ENCODE results near the gene MOB3A.

MOB3A gene

DNA sequence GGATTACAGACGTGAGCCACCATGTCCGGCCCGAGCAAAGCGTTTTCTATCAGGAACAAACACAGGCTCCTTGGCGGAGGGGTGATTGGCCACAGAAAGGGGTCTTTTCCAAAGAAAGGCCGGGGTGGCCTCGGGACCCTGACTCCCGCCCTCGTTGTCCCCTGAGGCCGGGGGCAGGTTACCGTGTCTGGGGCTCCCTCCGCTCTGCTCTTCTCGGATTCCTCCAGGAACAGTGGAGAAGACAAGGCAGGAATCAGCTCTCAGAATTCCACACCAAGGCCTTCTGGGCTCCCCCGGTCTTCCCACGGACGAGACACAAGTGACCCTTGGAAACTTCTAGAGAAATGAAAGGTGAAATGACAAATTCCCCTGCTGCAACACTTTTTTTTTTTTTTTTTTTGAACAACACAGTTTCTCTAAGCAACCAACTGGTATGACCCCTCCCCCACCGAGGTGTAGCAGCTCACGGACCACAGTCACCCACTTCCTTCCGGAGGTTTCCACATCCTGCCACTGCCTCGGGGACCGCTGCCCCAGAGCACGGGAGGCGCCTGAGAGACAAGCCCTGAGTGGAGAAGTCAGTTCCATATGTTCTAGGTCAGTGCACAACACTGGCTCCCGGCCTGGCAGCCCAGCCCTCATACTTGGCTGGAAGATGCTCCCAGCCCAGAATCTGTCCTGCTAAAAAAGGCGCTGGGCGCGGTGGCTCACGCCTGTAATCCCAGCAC is 11.0 kb downstream of the MOB3A start:
- no peak overlapping the region for H3K4me3 ChIP-seq (ENCODE audit: low read depth, low read length)
- no peak for DNase-seq (ENCODE audit: low read depth)
- TF ChIP-seq, protein P1, sequence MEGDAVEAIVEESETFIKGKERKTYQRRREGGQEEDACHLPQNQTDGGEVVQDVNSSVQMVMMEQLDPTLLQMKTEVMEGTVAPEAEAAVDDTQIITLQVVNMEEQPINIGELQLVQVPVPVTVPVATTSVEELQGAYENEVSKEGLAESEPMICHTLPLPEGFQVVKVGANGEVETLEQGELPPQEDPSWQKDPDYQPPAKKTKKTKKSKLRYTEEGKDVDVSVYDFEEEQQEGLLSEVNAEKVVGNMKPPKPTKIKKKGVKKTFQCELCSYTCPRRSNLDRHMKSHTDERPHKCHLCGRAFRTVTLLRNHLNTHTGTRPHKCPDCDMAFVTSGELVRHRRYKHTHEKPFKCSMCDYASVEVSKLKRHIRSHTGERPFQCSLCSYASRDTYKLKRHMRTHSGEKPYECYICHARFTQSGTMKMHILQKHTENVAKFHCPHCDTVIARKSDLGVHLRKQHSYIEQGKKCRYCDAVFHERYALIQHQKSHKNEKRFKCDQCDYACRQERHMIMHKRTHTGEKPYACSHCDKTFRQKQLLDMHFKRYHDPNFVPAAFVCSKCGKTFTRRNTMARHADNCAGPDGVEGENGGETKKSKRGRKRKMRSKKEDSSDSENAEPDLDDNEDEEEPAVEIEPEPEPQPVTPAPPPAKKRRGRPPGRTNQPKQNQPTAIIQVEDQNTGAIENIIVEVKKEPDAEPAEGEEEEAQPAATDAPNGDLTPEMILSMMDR (IDR thresholded peaks at IDR 0.05; ENCODE audit: control insufficient read depth, extremely low read depth, insufficient read depth), result no peak

DNA sequence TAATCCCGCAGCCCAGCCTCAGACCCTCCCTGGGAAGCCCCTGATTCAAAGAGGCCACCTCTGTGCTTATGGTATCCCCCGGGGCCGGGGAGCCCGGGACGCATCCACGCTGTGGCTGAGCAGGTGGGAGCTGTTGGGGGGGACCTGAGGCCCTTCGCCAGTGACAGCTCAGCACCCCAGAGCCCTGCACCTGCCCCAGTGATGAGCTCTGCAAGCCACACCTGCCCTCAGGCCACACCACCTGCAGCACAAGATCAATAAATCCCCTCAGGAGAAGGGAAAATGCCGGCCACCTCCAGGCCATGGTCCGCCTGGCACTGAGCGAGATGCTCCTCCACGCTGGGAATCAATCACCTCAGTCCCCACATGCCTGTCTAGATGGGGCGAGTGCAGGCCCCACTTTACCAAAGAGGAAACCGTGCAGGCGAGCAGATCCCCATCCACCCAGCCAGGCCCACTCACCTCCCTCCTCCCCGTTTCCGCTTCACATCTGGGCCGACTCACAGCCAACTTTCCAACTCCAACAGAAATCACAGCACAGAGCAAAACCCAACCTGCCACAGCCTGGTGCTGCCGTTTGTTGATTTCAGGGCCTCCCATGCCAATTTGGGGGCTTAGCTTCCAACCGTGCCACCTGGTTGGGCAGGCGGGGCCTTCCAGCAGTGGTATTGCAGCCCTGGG is 12.8 kb downstream of the MOB3A start:
- DNase-seq (ENCODE audit: low read depth), result no peak

DNA sequence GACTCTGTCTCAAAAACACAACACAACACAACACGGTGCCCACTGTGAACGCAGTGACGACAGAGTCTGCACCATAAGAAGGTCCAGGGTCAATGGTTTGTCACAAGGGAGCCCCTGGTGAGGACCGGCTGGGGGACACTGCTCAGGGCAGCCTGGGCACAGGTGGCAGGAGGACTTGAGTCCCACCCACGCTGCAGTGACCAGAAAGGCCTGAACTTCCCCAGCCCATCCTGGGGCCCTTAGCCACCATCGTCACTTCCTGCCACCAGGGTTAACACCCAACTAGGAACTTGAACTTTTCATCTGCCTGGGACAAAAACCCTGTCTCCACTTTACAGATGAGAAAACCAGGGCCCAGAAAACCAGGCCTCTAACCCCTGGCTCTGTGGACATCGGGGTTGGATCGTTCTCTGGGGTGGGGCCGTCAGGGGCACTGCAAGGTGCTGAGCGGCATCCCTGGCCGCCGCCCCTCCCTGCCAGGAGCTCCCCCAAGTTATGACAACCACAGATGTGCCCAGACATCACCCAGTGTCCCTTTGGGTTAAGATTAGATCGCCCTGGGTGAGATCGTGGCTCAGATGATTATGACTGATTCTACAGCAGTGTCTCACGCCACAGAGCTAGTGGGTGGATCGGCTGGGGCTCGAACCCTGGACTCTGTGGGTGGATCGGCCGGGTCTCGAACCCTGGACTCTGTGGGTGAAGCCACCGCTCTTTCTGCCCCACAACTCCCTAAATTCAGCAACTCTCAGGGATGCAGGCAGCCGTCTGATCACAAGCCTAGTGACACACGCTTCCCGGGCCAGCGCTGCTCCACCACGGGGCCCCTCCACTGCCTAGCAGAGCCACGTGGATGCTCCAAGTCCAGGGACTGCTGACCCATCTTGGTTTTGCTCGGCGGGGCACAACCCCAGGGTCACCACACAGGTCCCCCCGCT is 14.0 kb downstream of the MOB3A start:
- TF ChIP-seq, protein P1 (IDR thresholded peaks at IDR 0.05; ENCODE audit: control insufficient read depth, extremely low read depth, insufficient read depth), result no peak
- no peak overlapping the region for H3K4me3 ChIP-seq (ENCODE audit: low read depth, low read length)
- DNase-seq (ENCODE audit: low read depth), result no peak

More for the DNA sequence above, 12.8 kb downstream of the MOB3A start:
- TF ChIP-seq, protein P1 (IDR thresholded peaks at IDR 0.05; ENCODE audit: control insufficient read depth, extremely low read depth, insufficient read depth), result no peak
- H3K4me3 ChIP-seq (ENCODE audit: low read depth, low read length), result no peak overlapping the region

DNA sequence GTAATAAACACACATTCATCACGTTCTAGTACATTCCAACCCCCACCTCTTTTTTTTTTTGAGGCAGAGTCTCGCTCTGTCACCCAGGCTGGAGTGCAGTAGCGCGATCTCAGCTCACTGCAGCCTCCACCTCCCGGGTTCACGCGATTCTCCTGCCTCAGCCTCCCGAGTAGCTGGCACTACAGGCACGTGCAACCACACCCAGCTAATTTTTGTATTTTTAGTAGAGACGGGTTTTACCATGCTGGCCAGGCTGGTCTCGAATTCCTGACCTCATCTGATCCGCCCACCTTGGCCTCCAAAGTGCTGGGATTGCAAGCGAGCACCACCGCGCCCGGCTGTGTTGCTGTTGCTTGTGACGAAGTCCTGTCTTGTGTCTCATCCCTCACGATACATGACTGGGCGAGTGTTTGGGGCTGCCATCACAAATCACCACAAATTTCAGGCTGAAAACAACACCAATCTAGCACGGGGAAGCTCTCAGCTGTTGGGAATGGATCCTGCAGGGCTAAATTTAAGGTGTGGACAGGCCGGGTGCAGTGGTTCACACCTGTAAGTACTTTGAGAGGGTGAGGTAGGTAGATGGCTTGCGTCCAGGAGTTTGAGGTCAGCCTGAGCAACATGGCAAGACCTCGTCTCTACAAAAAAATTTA is 15.7 kb downstream of the MOB3A start:
- TF ChIP-seq, protein P1 (IDR thresholded peaks at IDR 0.05; ENCODE audit: control insufficient read depth, extremely low read depth, insufficient read depth), result no peak
- DNase-seq (ENCODE audit: low read depth), result no peak

DNA sequence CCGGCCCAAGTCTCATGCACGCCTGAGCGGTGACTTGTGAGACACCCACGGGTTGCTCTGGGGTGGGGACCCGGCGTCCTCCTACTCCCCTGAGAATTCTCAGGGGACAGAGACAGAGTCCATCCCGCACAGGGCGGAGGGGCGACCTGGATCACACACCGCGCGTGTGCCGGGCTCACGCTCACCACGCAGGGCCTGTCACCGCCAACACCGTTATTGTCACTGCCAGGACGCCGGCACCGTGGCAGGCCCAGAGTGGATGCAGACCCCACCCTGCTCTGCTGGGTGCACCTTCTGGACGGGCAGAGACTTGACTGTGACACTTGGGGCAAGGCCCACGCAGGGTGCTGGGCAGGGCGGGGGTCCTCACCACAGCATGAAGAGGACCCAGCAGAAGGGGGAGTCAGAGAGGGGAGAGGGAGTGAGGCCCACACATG is 16.2 kb downstream of the MOB3A start:
- DNase-seq (ENCODE audit: low read depth), result no peak
- H3K4me3 ChIP-seq (ENCODE audit: low read depth, low read length), result no peak overlapping the region
- TF ChIP-seq, protein P1 (IDR thresholded peaks at IDR 0.05; ENCODE audit: control insufficient read depth, extremely low read depth, insufficient read depth), result no peak

More for the DNA sequence above, 15.7 kb downstream of the MOB3A start:
- H3K4me3 ChIP-seq (ENCODE audit: low read depth, low read length), result no peak overlapping the region

Data from LNCaP clone FGC (cell line).